A673 (cell line): ENCODE data around the gene LMAN2. TPM values are rescaled to one million over a fixed set of nuclear protein-coding genes. Genes with fewer than 3 reads are reported as not detected.

Source experiments
- BruUV-seq: library from RNA; stranded (reverse); fragments of 400-500 nt; replicated peaks from 2 replicates; lab custom pipeline; 2021; lab: Mats Ljungman, UMichigan
- CTCF ChIA-PET: fragments of 300-600 bp; sonication (Branson Sonifier 250); formaldehyde crosslinking; loops from one replicate; lab custom pipeline; 2022; ENCODE audit warnings: antibody characterized with exemption; lab: Charles Lee
- POLR2A ChIA-PET: fragments of 300-600 bp; sonication (Branson Sonifier 250); formaldehyde crosslinking; loops from one replicate; lab custom pipeline; 2022; ENCODE audit warnings: antibody characterized with exemption; ENCODE audit not compliant: low non-redundant PET; lab: Charles Lee
- DNase-seq: peaks from one replicate; pipeline ENCODE4 v3.0.0-alpha.2; 2015; ENCODE audit warnings: low spot score
- H3K27ac ChIP-seq: fragments of 200-600 bp; sonication (generic); 2 replicates; pipeline ENCODE4 v1.5.1; 2016; ENCODE audit warnings: mixed run types, low read depth, mild to moderate bottlenecking, mixed read lengths, antibody characterized with exemption, low read length; ENCODE audit not compliant: poor library complexity, severe bottlenecking
- H3K27me3 ChIP-seq: fragments of 200-600 bp; sonication (generic); replicated peaks from 2 replicates; pipeline ENCODE4 v1.6.1; 2017; ENCODE audit warnings: mixed run types, low read depth, mild to moderate bottlenecking, mixed read lengths, antibody characterized with exemption, low read length; ENCODE audit not compliant: insufficient read depth, poor library complexity
- H3K36me3 ChIP-seq: fragments of 200-600 bp; sonication (generic); 2 replicates; pipeline ENCODE4 v1.6.1; 2016; ENCODE audit warnings: mixed run types, mild to moderate bottlenecking, mixed read lengths, antibody characterized with exemption, low read length; ENCODE audit not compliant: insufficient read depth, poor library complexity, severe bottlenecking
- H3K4me1 ChIP-seq: fragments of 200-600 bp; sonication (generic); 2 replicates; pipeline ENCODE4 v1.6.1; 2017; ENCODE audit warnings: mixed run types, mild to moderate bottlenecking, mixed read lengths, antibody characterized with exemption, low read length; ENCODE audit not compliant: insufficient read depth, poor library complexity, severe bottlenecking
- H3K4me3 ChIP-seq: fragments of 200-600 bp; sonication (generic); 2 replicates; pipeline ENCODE4 v1.5.1; 2016; ENCODE audit warnings: low read depth, mixed run types, mild to moderate bottlenecking, mixed read lengths, low read length; ENCODE audit not compliant: poor library complexity, severe bottlenecking
- H3K9me3 ChIP-seq: fragments of 200-600 bp; sonication (generic); 2 replicates; pipeline ENCODE4 v1.6.1; 2016; ENCODE audit warnings: mixed run types, low read depth, mild to moderate bottlenecking, mixed read lengths, antibody characterized with exemption, low read length; ENCODE audit not compliant: poor library complexity, severe bottlenecking
- CTCF ChIP-seq: fragments of 300-800, 200-600 bp; sonication (generic); conservative IDR thresholded peaks from 2 replicates; pipeline ENCODE4 v1.5.1; 2017; ENCODE audit warnings: low read depth, mild to moderate bottlenecking, antibody characterized with exemption, low read length, moderate library complexity, mixed read lengths
- EZH2 ChIP-seq: fragments of 200-600 bp; sonication (generic); IDR thresholded peaks from 2 replicates; pipeline ENCODE4 v1.6.1; 2017; ENCODE audit warnings: borderline replicate concordance, low read depth, mild to moderate bottlenecking, mixed read lengths, antibody characterized with exemption, low read length; ENCODE audit not compliant: poor library complexity, severe bottlenecking
- intact Hi-C: fragments of 100-400 bp; cut with micrococcal nuclease; formaldehyde crosslinking; loops from one replicate; pipeline ENCODE4 v1.10.0; 2022; ENCODE audit not compliant: unreplicated experiment
- total RNA-seq: library from RNA; stranded (reverse); gene quantifications from 2 replicates; pipeline ENCODE4 v1.2.3, GENCODE V29; 2021

The LMAN2 gene
- total RNA-seq, 1 experiment from 2014 or later, result 98.4 TPM

- Histone ChIP-seq H3K4me3 (no peak overlapping the region), H3K9me3 (no peaks in the 10 kb centered on the region), H3K27me3 (no peaks in the 10 kb centered on the region), H3K27ac (no peak overlapping the region), H3K4me1 (no peaks in the 10 kb centered on the region), H3K36me3 (peaks cover 25% of the 10 kb centered on the region)
- CTCF ChIA-PET, result no interaction called here
- no peak for DNase-seq
- POLR2A ChIA-PET, result no interaction called here
- no TSS peak for BruUV-seq
- intact Hi-C loops, result no loop called here
- no peak for TF ChIP-seq EZH2
- no peak for TF ChIP-seq CTCF
These were observed 17.9 kb downstream of the LMAN2 start for GRCh38 chr5:177333420-177334154.

- TF ChIP-seq CTCF (no peak), EZH2 (no peak)
- H3K36me3 ChIP-seq, result peaks cover 25% of the 10 kb centered on the region
- no peaks in the 10 kb centered on the region for H3K4me1 ChIP-seq
- CTCF ChIA-PET, result no interaction called here
- no peak overlapping the region for H3K4me3 ChIP-seq
- POLR2A ChIA-PET, result no interaction called here
- H3K27ac ChIP-seq, result no peak overlapping the region
- no peaks in the 10 kb centered on the region for H3K9me3 ChIP-seq
- no peaks in the 10 kb centered on the region for H3K27me3 ChIP-seq
- BruUV-seq, result no TSS peak
- intact Hi-C loops, result no loop called here
- no peak for DNase-seq
These were observed 18.6 kb downstream of the LMAN2 start for GRCh38 chr5:177332896-177333260.

DNA sequence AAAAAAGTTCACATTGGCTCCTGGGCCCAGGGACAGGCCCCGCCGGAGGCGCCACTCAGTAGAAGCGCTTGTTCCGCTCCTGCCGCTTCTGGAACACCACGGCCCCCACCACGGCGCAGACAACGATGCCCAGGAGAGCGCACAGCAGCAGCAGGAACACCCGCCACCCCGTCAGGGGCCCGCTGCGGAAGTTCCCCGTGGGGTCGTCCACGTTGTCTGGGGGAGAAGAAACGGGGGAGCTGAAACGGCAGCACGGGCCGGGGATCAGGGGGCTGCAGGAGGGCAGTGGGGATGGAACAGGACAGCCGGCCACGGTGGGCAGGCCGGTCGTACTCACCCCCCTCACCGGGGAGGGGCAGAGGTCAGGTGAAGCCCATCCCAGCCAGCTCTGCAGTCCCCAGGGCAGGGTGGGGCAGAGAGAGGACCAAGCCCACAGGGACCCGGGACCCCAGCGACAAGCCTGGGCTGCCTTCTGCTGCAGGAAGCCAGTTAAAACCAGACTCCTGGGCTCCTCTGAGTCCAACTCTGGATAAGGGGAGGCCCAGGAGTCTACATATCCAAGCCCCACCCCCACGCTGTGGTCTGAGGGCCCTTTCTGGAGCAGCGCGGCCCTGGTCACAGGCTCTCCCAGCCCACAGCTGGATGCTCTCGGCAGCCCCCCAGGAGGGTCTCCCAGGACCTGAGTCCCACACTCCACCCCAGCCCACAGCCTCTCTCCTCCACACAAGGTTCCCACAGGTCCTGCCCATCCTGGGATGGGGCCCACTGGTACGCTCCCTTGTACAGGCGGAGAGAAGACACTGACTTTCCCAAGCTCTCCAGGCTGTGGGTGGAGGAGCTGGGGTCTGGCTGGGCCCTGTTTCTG, 19.2 kb downstream of the LMAN2 start:
- DNase-seq, result no peak
- no TSS peak for BruUV-seq
- no peak overlapping the region for H3K4me3 ChIP-seq
- H3K27ac ChIP-seq, result no peak overlapping the region
- no peaks in the 10 kb centered on the region for H3K9me3 ChIP-seq
- ChIA-PET CTCF (no interaction called here), POLR2A (no interaction called here)
- intact Hi-C loops, result no loop called here
- H3K4me1 ChIP-seq, result no peaks in the 10 kb centered on the region
- TF ChIP-seq CTCF (no peak), EZH2 (no peak)
- no peaks in the 10 kb centered on the region for H3K27me3 ChIP-seq
- H3K36me3 ChIP-seq, result peaks cover 21% of the 10 kb centered on the region
